CD14-positive monocyte (primary cell): ENCODE measurements around the gene SAT2. TPM values are rescaled to one million over a fixed set of nuclear protein-coding genes. Genes with fewer than 3 reads are reported as not detected.

Experiments used
- DNase-seq, 3 donors: peaks; one replicate each; pipeline ENCODE4 v3.0.0-alpha.2; 2011 to 2022
- H2AFZ ChIP-seq: 2 replicates; pipeline ENCODE4 v1.6.0; 2012; ENCODE audit warnings: mild to moderate bottlenecking, low read depth, low read length, inconsistent platforms; ENCODE audit not compliant: insufficient read depth, poor library complexity, severe bottlenecking
- H3K27ac ChIP-seq, 2 donors: 1 replicate in 1 of 2; 2 replicates in 1 of 2; pipeline ENCODE4 v1.5.1; 2012 to 2013; ENCODE audit warnings: low read length in 2 of 2, control low read depth in 1 of 2, inconsistent platforms in 1 of 2, low read depth in 1 of 2, mild to moderate bottlenecking in 1 of 2
- H3K27me3 ChIP-seq, 2 donors: one replicate each; pipeline versions ENCODE4 v1.6.0 to v1.6.1; 2011 to 2013; ENCODE audit warnings: low read length in 2 of 2; ENCODE audit not compliant: control insufficient read depth in 2 of 2, insufficient read depth in 2 of 2
- H3K36me3 ChIP-seq, 2 donors: replicated peaks in 1 of 2; 1 replicate in 1 of 2; 2 replicates in 1 of 2; pipeline versions ENCODE4 v1.5.1 to v1.6.1; 2012 to 2013; ENCODE audit warnings: low read length in 2 of 2, control low read depth in 1 of 2, inconsistent platforms in 1 of 2, mild to moderate bottlenecking in 1 of 2; ENCODE audit not compliant: insufficient read depth in 2 of 2, control insufficient read depth in 1 of 2
- H3K4me1 ChIP-seq, 2 donors: 1 replicate in 1 of 2; 2 replicates in 1 of 2; pipeline versions ENCODE4 v1.5.1 to v1.6.1; 2012 to 2013; ENCODE audit warnings: low read length in 2 of 2, control low read depth in 1 of 2, inconsistent platforms in 1 of 2, mild to moderate bottlenecking in 1 of 2, moderate library complexity in 1 of 2; ENCODE audit not compliant: insufficient read depth in 2 of 2, control insufficient read depth in 1 of 2
- H3K4me2 ChIP-seq: replicated peaks from 2 replicates; pipeline ENCODE3; 2012; ENCODE audit warnings: low read length, moderate library complexity, mild to moderate bottlenecking; ENCODE audit not compliant: poor library complexity, severe bottlenecking; ENCODE audit errors: extremely low read depth
- H3K4me3 ChIP-seq, 3 experiments: fragments of 200-600 bp in 1 of 3; sonication (generic) in 1 of 3; replicated peaks in 1 of 3; 1 replicate in 2 of 3; 2 replicates in 1 of 3; pipeline ENCODE4 v1.5.1; 2011 to 2013; ENCODE audit warnings: low read length in 3 of 3, mild to moderate bottlenecking in 3 of 3, control low read depth in 2 of 3, low read depth in 2 of 3, inconsistent platforms in 1 of 3, moderate library complexity in 1 of 3
- H3K79me2 ChIP-seq: 2 replicates; pipeline ENCODE4 v1.6.0; 2012; ENCODE audit warnings: mild to moderate bottlenecking, control low read depth, inconsistent platforms, low read length, moderate library complexity; ENCODE audit not compliant: insufficient read depth
- H3K9ac ChIP-seq: 2 replicates; pipeline ENCODE4 v1.6.0; 2017; ENCODE audit warnings: low read length, mild to moderate bottlenecking; ENCODE audit not compliant: insufficient read depth, poor library complexity, severe bottlenecking
- H3K9me3 ChIP-seq, 2 donors: replicated peaks in 1 of 2; 1 replicate in 1 of 2; 2 replicates in 1 of 2; pipeline versions ENCODE4 v1.5.1 to v1.6.1; 2012 to 2013; ENCODE audit warnings: low read length in 2 of 2, control low read depth in 1 of 2; ENCODE audit not compliant: control insufficient read depth in 1 of 2, insufficient read depth in 1 of 2
- H4K20me1 ChIP-seq: 2 replicates; pipeline ENCODE4 v1.6.0; 2012; ENCODE audit warnings: mild to moderate bottlenecking, low read length, control low read depth, moderate library complexity; ENCODE audit not compliant: insufficient read depth
- H3K27ac Mint-ChIP-seq, 7 donors: one replicate each; pipeline ENCODE4 v1.8.0; 2020; ENCODE audit warnings: mild to moderate bottlenecking in 7 of 7, mixed read lengths in 7 of 7, moderate library complexity in 6 of 7, inconsistent platforms in 2 of 7
- H3K27me3 Mint-ChIP-seq, 3 donors: one replicate each; pipeline ENCODE4 v1.8.0; 2021 to 2022; ENCODE audit warnings: low read depth in 3 of 3, mild to moderate bottlenecking in 3 of 3, mixed read lengths in 3 of 3, moderate library complexity in 3 of 3, inconsistent platforms in 1 of 3
- H3K36me3 Mint-ChIP-seq, 2 donors: one replicate each; pipeline ENCODE4 v1.8.0; 2020; ENCODE audit warnings: mixed read lengths in 2 of 2, inconsistent platforms in 1 of 2, mild to moderate bottlenecking in 1 of 2
- H3K4me1 Mint-ChIP-seq: one replicate; pipeline ENCODE4 v1.8.0; 2020; ENCODE audit warnings: mild to moderate bottlenecking, mixed read lengths
- H3K4me3 Mint-ChIP-seq, 2 donors: one replicate each; pipeline ENCODE4 v1.8.0; 2020; ENCODE audit warnings: mild to moderate bottlenecking in 2 of 2, mixed read lengths in 2 of 2, moderate library complexity in 1 of 2
- H3K9me3 Mint-ChIP-seq, 7 donors: one replicate each; pipeline ENCODE4 v1.8.0; 2020 to 2022; ENCODE audit warnings: mixed read lengths in 7 of 7, mild to moderate bottlenecking in 6 of 7, moderate library complexity in 6 of 7, inconsistent platforms in 2 of 7
- CTCF ChIP-seq: fragments of 200-600 bp; IDR thresholded peaks from one replicate; pipeline ENCODE4 v1.8.0; 2022; ENCODE audit warnings: antibody characterized with exemption, mild to moderate bottlenecking
- WGBS: methylation state at CpG from one replicate; pipeline ENCODE4 v1.1.5; 2013; ENCODE audit warnings: missing lambda C conversion rate; ENCODE audit not compliant: insufficient coverage; 5-methylcytosine and 5-hydroxymethylcytosine counted together
- intact Hi-C, 2 donors: fragments of 100-400 bp; cut with micrococcal nuclease; formaldehyde crosslinking; loops; one replicate each; pipeline versions ENCODE4 v1.15.0 to v1.15.1; 2023
- polyA plus RNA-seq, 3 donors: library from polyadenylated mRNA; depleted of rRNA in 1 of 3; unstranded in 2 of 3; stranded (reverse) in 1 of 3; fragments of 300-500 nt in 2 of 3; fragments of >200 nt in 1 of 3; fragmentation: Illumina TruSeq in 2 of 3; gene quantifications; 1 replicate in 2 of 3; 2 replicates in 1 of 3; pipeline ENCODE4 v1.2.3, GENCODE V29; 2012 to 2021

The SAT2 gene
- polyA plus RNA-seq, 3 donors = 83.4 to 155 (median 89.8) TPM

GRCh38 chr17:7579001-7579833, 48.4 kb downstream of the SAT2 start, which contains the start of gene CD68:
Gene CD68, plus strand, starts transcription at chr17:7579638. Its CDS starts 40 bp downstream, at chr17:7579678.
- peaks cover 0 to 11% (median 0%) of the 10 kb centered on the region in 3 donors for H3K27me3 Mint-ChIP-seq
- peak within 1 kb of the TSS; percentile 97 for H3K9ac ChIP-seq

More at GRCh38 chr17:7579001-7579833, 48.4 kb downstream of the SAT2 start, which contains the start of gene CD68:
- Histone ChIP-seq H3K36me3 (peaks cover 46 to 47% of the 10 kb centered on the region in 2 donors), H3K27me3 (no peaks in the 10 kb centered on the region), H3K9me3 (no peaks in the 10 kb centered on the region), H3K4me2 (peak within 1 kb of the TSS; percentile 99), H2AFZ (no peak within 1 kb of the TSS), H3K4me3 (peak within 1 kb of the TSS; percentile 82 to 98 (median 91)), H4K20me1 (peaks cover 85% of the 10 kb centered on the region), H3K27ac (peak within 1 kb of the TSS; percentile 99), H3K79me2 (peaks cover 84% of the 10 kb centered on the region), H3K4me1 (peaks cover 81 to 91% of the 10 kb centered on the region in 2 donors)
- Mint-ChIP-seq H3K27ac (peak within 1 kb of the TSS; percentile 98 to 100 (median 100)), H3K4me1 (peaks cover 80% of the 10 kb centered on the region), H3K9me3 (peaks cover 0 to 3% (median 0%) of the 10 kb centered on the region in 7 donors), H3K4me3 (peak within 1 kb of the TSS; percentile 98 to 99), H3K36me3 (peaks cover 71 to 78% of the 10 kb centered on the region in 2 donors)
- peak; percentile 98 to 99 (median 98) for DNase-seq
- intact Hi-C loops = loop anchor here (2.0 to 10.0 kb wide), 3 partner anchors 108 to 263 kb away; partner anchors contain the start of genes NEURL4 (in 1 of the 2) and TP53 (in 1 of the 2)
- 0% methylated on average over 6 of the region's 7 CpGs for WGBS
- TF ChIP-seq CTCF = no peak
